HG03571 (cell line): ENCODE measurements around the gene GPR161.

Source experiments
- ATAC-seq: cut with Tn5 transposase; IDR thresholded peaks from one replicate; pipeline ENCODE4 v1.9.1; 2021; ENCODE audit not compliant: unreplicated experiment

Gene GPR161

GRCh38 chr1:168042362-168042761 is 94.4 kb downstream of the GPR161 start:
- no peak for ATAC-seq

- no peak for ATAC-seq
Measured at GRCh38 chr1:168035345-168035744, 101.4 kb downstream of the GPR161 start.

GRCh38 chr1:168032029-168032428 is 104.7 kb downstream of the GPR161 start:
- no peak for ATAC-seq

- ATAC-seq = no peak
Measured at GRCh38 chr1:168031627-168032026, 105.1 kb downstream of the GPR161 start.

GRCh38 chr1:168031198-168031597 is 105.5 kb downstream of the GPR161 start:
- no peak for ATAC-seq
